GDM1 (cell line): ENCODE results near the gene RPS4Y2.

ENCODE experiments used
- DNase-seq: peaks from one replicate; lab custom pipeline; 2025; lab: John Stamatoyannopoulos, UW

Gene RPS4Y2

DNA sequence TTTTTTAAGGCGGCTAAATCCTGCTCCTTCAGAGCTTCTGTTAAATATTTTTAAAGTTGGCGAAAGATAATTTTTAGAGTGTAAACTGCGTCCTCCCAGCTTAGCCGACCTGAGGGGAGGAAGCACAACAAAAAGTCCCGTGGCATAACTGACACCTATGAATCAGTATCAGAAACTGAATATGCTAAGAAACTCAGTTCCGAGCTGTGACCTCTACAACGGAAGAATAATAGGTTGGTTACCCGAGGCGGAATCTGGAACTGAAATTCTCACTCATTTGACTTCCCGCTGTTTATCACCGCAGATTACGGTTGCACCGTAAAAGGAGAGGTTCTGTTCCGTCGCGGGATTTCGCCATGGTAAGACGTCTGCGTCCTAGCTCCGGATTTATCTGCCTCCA is at the start of gene RPS4Y2:
Gene RPS4Y2 (plus strand): TSS at position 301 of the 400 bp plus-strand sequence. CDS start 56 bp downstream, at position 357.
- no peak for DNase-seq

- DNase-seq = no peak
Observed at GRCh38 chrY:20714391-20714790, 41.5 kb upstream of the RPS4Y2 start.

- no peak for DNase-seq
Observed at GRCh38 chrY:20726184-20726907, 29.6 kb upstream of the RPS4Y2 start.

GRCh38 chrY:20735200-20735599 is 20.7 kb upstream of the RPS4Y2 start:
- no peak for DNase-seq

DNA sequence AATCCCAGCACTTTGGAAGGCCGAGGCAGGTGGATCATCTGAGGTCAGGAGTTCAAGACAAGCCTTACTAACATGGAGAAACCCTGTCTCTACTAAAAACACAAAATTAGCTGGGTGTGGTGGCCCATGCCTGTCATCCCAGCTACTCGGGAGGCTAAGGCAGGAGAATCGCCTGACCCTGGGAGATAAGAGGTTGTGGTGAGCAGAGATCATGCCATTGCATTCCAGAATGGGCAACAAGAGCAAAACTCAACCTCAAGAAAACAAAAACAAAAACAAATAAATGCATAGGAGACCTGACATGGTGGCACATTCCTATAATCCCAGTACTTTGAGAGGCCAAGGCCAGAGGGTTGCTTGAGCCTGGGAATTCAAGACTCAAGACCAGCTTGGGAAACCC is 16.1 kb upstream of the RPS4Y2 start:
- no peak for DNase-seq

- no peak for DNase-seq
Observed at GRCh38 chrY:20740609-20741008, 15.3 kb upstream of the RPS4Y2 start.

DNA sequence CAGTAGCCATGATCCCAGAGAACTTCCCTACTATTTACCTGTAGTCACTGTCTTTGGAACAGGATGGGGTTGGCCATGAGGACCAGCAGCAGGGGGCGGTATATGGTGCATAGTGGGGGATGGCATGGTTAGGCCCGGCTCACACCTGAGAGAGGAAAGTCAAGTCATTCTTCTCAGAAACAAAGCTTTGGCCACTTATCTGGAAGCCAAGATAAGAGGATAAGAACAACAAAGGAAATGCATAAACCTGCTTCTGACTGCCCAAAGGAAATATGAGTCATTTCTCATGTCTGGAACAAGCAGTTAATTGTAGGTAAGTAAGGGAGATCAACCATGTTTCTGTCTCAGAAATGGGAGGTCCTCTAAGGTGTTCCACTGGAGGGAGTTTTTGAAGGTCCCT is 10.8 kb upstream of the RPS4Y2 start:
- DNase-seq = no peak

GRCh38 chrY:20746919-20747318 is 9.0 kb upstream of the RPS4Y2 start:
- no peak for DNase-seq

DNA sequence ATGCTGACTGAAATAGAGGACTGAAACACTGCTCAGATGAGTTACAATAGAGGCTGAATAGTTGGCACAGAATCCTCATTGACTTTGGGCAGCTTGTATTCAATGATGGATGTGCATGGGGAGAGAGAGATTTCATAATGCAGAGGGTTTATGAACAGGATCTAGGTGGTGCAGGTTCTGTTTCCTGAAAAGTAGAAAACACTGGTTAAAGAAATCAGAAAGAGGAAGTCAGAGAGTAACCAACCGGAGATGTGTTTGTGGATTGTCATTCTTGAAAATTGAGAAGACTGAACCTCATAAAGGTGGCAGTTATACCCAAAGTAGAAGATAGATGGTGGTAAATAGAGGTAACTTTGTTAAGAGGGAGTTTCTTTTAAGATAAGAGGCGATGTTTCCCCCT is 8.0 kb downstream of the RPS4Y2 start:
- no peak for DNase-seq

DNA sequence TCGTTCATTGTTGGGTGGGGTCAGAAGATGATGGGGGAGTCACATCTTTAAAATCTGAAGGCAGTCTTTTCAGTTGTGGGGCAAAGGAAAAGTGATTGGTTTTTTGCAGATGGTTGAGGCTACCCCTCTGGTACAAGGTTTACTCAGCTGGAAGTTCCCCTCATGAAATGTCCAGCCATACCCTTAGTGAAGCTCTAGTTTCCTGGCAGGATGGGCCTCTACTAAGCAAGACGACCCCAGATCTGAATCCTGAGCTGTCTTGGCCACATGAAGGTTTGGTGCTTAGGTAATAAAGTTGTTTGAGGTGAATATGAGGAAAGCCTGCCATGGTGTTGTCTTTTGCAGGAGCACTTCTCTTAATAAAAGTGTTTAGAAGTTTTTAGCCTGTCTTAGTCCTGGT is 9.2 kb downstream of the RPS4Y2 start:
- no peak for DNase-seq

DNA sequence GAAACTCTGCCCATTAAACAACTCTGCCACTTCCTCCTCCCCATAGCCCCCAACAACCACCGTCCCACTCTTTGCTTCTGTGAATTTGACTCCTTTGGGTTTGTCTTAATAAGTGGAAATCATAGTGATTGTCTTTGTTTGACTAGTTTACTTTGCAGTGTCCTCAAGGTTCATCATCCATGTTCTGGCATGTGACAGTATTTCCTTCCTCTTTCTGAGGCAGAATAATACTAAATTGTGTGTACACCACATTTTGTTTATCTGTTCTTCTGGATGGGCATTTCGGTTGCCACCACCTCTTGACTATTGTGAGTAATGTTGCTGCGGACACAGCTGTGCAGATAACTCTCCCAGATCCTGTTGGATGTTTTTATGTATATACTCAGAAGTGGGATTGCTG is 14.8 kb downstream of the RPS4Y2 start:
- no peak for DNase-seq

DNA sequence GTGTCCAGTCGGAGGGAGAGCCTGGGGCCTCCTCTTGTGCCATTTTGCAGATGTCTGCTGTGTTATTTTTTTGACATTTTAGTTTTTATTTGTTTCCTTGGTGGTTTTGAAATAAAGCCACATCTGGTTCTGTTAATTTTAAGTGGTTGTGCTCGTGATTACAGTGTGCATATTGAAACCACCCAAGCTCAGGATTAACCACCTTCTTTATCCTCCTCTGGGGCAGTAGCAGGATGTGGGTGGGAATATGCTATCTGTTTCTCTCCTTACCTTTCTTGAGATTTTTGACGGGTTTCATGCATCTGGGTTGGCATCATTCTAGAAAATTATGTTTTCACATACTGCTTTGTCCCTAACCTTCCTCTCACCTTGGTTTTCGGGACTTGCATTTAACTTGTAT is 20.2 kb downstream of the RPS4Y2 start:
- DNase-seq = no peak

DNA sequence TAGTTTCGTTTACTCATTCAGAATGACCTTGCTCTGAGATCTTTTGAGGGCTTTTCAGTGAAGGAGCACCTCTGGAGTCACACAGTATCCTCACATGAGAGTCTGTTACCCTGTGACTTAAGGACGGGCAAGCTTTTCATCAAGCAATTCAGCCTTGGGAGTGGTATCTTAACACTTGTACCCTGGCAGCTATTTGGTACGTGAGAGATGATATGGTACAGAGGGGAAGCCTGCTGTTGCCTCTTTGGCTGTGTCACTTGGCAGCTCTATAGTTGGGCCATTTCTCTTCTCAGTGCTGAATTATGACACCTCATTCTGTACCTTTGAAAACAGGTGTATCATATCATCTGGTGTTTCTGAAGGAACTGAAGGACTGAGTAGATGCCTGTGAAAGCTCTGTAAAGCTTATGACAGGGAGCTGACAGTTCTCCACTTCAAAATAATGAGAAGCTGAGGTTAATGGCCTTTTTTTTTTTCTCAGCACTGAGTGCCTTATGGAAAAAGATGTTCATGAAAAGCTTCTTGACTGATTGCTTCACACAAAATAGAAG is 24.3 kb downstream of the RPS4Y2 start:
- no peak for DNase-seq

GRCh38 chrY:20780776-20781175 is 24.9 kb downstream of the RPS4Y2 start:
- DNase-seq = no peak

- DNase-seq = no peak
Observed at GRCh38 chrY:20781408-20781807, 25.5 kb downstream of the RPS4Y2 start.

- no peak for DNase-seq
Observed at GRCh38 chrY:20784965-20785364, 29.1 kb downstream of the RPS4Y2 start.

DNA sequence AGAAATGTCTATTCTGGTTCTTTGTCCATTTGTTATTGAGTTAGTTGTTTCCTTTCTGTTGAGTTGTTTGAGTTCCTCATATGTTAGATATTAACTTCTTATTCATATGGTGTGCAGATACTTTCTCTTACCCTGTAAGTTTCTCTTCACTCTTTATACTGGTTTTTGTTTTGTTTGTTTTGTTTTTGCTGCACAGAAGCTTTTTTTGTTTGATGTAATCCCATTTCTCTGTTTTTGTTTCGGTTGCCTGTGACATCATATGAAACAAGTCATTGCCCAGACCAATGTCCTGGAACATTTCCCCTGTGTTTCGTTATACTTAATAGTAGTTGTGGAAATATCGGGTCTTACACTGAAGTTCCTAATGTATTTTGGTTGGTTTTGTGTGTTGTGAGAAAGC is 31.2 kb downstream of the RPS4Y2 start:
- no peak for DNase-seq

GRCh38 chrY:20798351-20799049 is 42.6 kb downstream of the RPS4Y2 start:
- DNase-seq = no peak

DNA sequence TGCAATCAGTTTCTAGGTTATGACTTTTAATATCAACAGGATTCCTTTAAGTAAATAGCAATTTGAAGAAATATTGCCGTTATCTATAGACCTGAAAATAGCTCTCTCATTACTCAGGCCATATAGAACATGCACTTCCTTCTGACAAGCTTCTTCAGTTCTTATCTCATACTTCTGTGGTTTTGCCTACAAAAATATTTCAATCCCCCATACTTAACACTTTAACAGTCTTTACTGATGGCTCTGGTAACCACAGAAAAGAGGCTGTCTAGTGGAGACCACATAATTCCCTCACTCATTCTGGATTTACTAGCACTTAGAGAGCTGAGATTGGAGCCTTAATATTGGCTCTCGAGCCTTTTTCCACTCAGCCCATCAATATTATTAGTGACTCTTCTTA is 46.8 kb downstream of the RPS4Y2 start:
- DNase-seq = no peak

GRCh38 chrY:20806243-20806642 is 50.3 kb downstream of the RPS4Y2 start:
- DNase-seq = no peak

- DNase-seq = no peak
Observed at GRCh38 chrY:20813459-20813858, 57.6 kb downstream of the RPS4Y2 start.

DNA sequence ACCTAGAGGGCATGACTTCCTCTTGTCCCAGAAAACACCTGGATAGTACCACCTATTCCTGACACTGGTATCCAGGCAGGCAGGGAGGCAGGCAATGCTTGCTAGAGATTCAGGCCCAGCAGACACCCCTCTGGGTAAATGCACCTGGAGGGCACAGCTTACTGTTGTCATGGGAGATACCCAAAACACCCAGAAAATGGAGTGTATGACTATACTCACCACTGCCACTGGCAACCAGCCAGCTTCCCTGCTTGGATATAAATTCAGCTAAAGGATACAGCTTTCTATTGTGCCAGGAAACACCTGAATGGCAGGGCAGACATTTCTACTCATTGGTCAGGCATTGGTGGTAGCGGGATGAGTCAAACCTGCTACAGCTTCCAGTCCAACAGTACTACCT is 58.9 kb downstream of the RPS4Y2 start:
- no peak for DNase-seq

- no peak for DNase-seq
Observed at GRCh38 chrY:20817067-20817466, 61.2 kb downstream of the RPS4Y2 start.
